H9 (cell line): ENCODE results near the gene MIS18BP1. TPM values are rescaled to one million over a fixed set of nuclear protein-coding genes. Genes with fewer than 3 reads are reported as not detected.

Source experiments
- DNase-seq: peaks from one replicate; pipeline ENCODE4 v3.0.0-alpha.2; 2017
- H2AFZ ChIP-seq: one replicate; pipeline ENCODE4 v1.6.1; 2013; ENCODE audit warnings: mild to moderate bottlenecking, low read length, control low read depth, moderate library complexity
- H2AK5ac ChIP-seq: 2 replicates; pipeline ENCODE4 v1.6.1; 2013; ENCODE audit warnings: low read length, control low read depth, mixed read lengths; ENCODE audit not compliant: insufficient read length
- H2BK120ac ChIP-seq: one replicate; pipeline ENCODE4 v1.6.1; 2013; ENCODE audit warnings: low read depth, mild to moderate bottlenecking, low read length, control low read depth, inconsistent platforms; ENCODE audit not compliant: poor library complexity, severe bottlenecking
- H2BK12ac ChIP-seq: 2 replicates; pipeline ENCODE4 v1.6.1; 2013; ENCODE audit warnings: low read length, control low read depth, mixed read lengths, low read depth; ENCODE audit not compliant: insufficient read length
- H2BK15ac ChIP-seq: 2 replicates; pipeline ENCODE4 v1.6.1; 2013; ENCODE audit warnings: low read depth, low read length, control low read depth
- H2BK20ac ChIP-seq: one replicate; pipeline ENCODE4 v1.6.1; 2013; ENCODE audit warnings: low read depth, mild to moderate bottlenecking, low read length, control low read depth, inconsistent platforms; ENCODE audit not compliant: poor library complexity, severe bottlenecking
- H2BK5ac ChIP-seq: 2 replicates; pipeline ENCODE4 v1.6.1; 2013; ENCODE audit warnings: low read length, control low read depth, mixed read lengths; ENCODE audit not compliant: insufficient read length
- H3K14ac ChIP-seq: 2 replicates; pipeline ENCODE4 v1.6.1; 2013; ENCODE audit warnings: low read length, control low read depth; ENCODE audit not compliant: insufficient read depth
- H3K18ac ChIP-seq: 2 replicates; pipeline ENCODE4 v1.6.1; 2013; ENCODE audit warnings: low read depth, mild to moderate bottlenecking, mixed read lengths, low read length, control low read depth; ENCODE audit not compliant: insufficient read length
- H3K23ac ChIP-seq: 2 replicates; pipeline ENCODE4 v1.6.1; 2013; ENCODE audit warnings: low read length, control low read depth, mixed read lengths, low read depth; ENCODE audit not compliant: insufficient read length
- H3K23me2 ChIP-seq: 2 replicates; pipeline ENCODE4 v1.6.1; 2013; ENCODE audit warnings: low read depth, mild to moderate bottlenecking, mixed read lengths, low read length, control low read depth; ENCODE audit not compliant: insufficient read length, poor library complexity, severe bottlenecking
- H3K27ac ChIP-seq: 2 replicates; pipeline ENCODE4 v1.5.1; 2013; ENCODE audit warnings: low read length, control low read depth, mixed read lengths, low read depth; ENCODE audit not compliant: insufficient read length
- H3K27me3 ChIP-seq: 2 replicates; pipeline ENCODE4 v1.6.1; 2013; ENCODE audit warnings: low read length, control low read depth, inconsistent platforms; ENCODE audit not compliant: insufficient read depth
- H3K4ac ChIP-seq: 2 replicates; pipeline ENCODE4 v1.6.1; 2013; ENCODE audit warnings: low read depth, mild to moderate bottlenecking, control low read depth, inconsistent platforms, low read length, moderate library complexity
- H3K4me1 ChIP-seq: 2 replicates; pipeline ENCODE4 v1.6.1; 2013; ENCODE audit warnings: low read length, control low read depth, inconsistent platforms; ENCODE audit not compliant: insufficient read depth
- H3K4me2 ChIP-seq: 2 replicates; pipeline ENCODE4 v1.6.1; 2013; ENCODE audit warnings: low read length, control low read depth, mixed read lengths; ENCODE audit not compliant: insufficient read length, insufficient read depth
- H3K56ac ChIP-seq: 2 replicates; pipeline ENCODE4 v1.6.1; 2013; ENCODE audit warnings: low read depth, mild to moderate bottlenecking, mixed read lengths, low read length, control low read depth; ENCODE audit not compliant: insufficient read length
- H3K79me1 ChIP-seq: 2 replicates; pipeline ENCODE4 v1.6.1; 2013; ENCODE audit warnings: low read depth, mild to moderate bottlenecking, moderate library complexity, low read length, control low read depth, inconsistent platforms; ENCODE audit not compliant: insufficient read depth, poor library complexity, severe bottlenecking
- H3K79me2 ChIP-seq: 2 replicates; pipeline ENCODE4 v1.6.1; 2013; ENCODE audit warnings: low read length, control low read depth, inconsistent platforms; ENCODE audit not compliant: insufficient read depth
- H3K9ac ChIP-seq: 2 replicates; pipeline ENCODE4 v1.6.1; 2013; ENCODE audit warnings: low read length, control low read depth, mixed read lengths; ENCODE audit not compliant: insufficient read length; ENCODE audit errors: extremely low read depth
- H3K9me3 ChIP-seq: one replicate; pipeline ENCODE4 v1.6.1; 2013; ENCODE audit warnings: low read depth, low read length, inconsistent platforms; ENCODE audit not compliant: control insufficient read depth
- H3T11ph ChIP-seq: one replicate; pipeline ENCODE4 v1.6.1; 2013; ENCODE audit warnings: mild to moderate bottlenecking, low read length, control low read depth, inconsistent platforms
- H4K20me1 ChIP-seq: one replicate; pipeline ENCODE4 v1.6.1; 2013; ENCODE audit not compliant: control insufficient read depth, insufficient read length, insufficient read depth
- H4K5ac ChIP-seq: 2 replicates; pipeline ENCODE4 v1.6.1; 2013; ENCODE audit warnings: low read depth, mild to moderate bottlenecking, mixed read lengths, low read length, control low read depth; ENCODE audit not compliant: insufficient read length
- H4K8ac ChIP-seq: replicated peaks from 2 replicates; pipeline ENCODE4 v1.6.1; 2013; ENCODE audit warnings: low read length, control low read depth, mixed read lengths, low read depth; ENCODE audit not compliant: insufficient read length
- H4K91ac ChIP-seq: 2 replicates; pipeline ENCODE4 v1.6.1; 2013; ENCODE audit warnings: low read depth, mild to moderate bottlenecking, moderate library complexity, mixed read lengths, low read length, control low read depth; ENCODE audit not compliant: insufficient read length
- H3K27ac Mint-ChIP-seq, 3 experiments: 2 replicates in 2 of 3; 3 replicates in 1 of 3; pipeline ENCODE4 v1.8.0; 2020 to 2021; ENCODE audit warnings: mixed read lengths in 3 of 3, mild to moderate bottlenecking in 1 of 3, moderate library complexity in 1 of 3
- H3K27me3 Mint-ChIP-seq: 2 replicates; pipeline ENCODE4 v1.8.0; 2021; ENCODE audit warnings: low read depth, mild to moderate bottlenecking, moderate library complexity, mixed read lengths
- H3K36me3 Mint-ChIP-seq, 3 experiments: 2 replicates in 2 of 3; 3 replicates in 1 of 3; pipeline ENCODE4 v1.8.0; 2020 to 2021; ENCODE audit warnings: low read depth in 3 of 3, mixed read lengths in 3 of 3; ENCODE audit not compliant: insufficient read depth in 1 of 3
- H3K4me1 Mint-ChIP-seq, 2 experiments: 2 replicates each; pipeline ENCODE4 v1.8.0; 2020; ENCODE audit warnings: mixed read lengths in 2 of 2
- H3K4me3 Mint-ChIP-seq, 2 experiments: 2 replicates in 1 of 2; 3 replicates in 1 of 2; pipeline ENCODE4 v1.8.0; 2020 to 2021; ENCODE audit warnings: mild to moderate bottlenecking in 2 of 2, mixed read lengths in 2 of 2, moderate library complexity in 1 of 2
- H3K9me3 Mint-ChIP-seq, 2 experiments: 2 replicates in 1 of 2; 3 replicates in 1 of 2; pipeline ENCODE4 v1.8.0; 2020; ENCODE audit warnings: mild to moderate bottlenecking in 2 of 2, mixed read lengths in 2 of 2, moderate library complexity in 1 of 2
- WGBS: extraction: QIAGEN DNeasy Blood & Tissue Kit; methylation state at CpG from one replicate; pipeline ENCODE4 v1.1.7; 2013; ENCODE audit warnings: missing lambda C conversion rate, low lambda C conversion rate, mixed read lengths; ENCODE audit not compliant: insufficient read length; ENCODE audit errors: extremely low coverage; 5-methylcytosine and 5-hydroxymethylcytosine counted together
- total RNA-seq: library from RNA; stranded (reverse); gene quantifications from 2 replicates; pipeline ENCODE4 v1.2.1, GENCODE V29; 2021
- TF ChIP-seq, protein P1 (sequence below): fragments of 200-600 bp; sonication (generic); conservative IDR thresholded peaks from 3 replicates; pipeline ENCODE4 v1.8.0; 2021; ENCODE audit warnings: antibody characterized with exemption, mild to moderate bottlenecking

Gene MIS18BP1
- total RNA-seq, 1 experiment from 2014 or later: 60.6 TPM

DNA sequence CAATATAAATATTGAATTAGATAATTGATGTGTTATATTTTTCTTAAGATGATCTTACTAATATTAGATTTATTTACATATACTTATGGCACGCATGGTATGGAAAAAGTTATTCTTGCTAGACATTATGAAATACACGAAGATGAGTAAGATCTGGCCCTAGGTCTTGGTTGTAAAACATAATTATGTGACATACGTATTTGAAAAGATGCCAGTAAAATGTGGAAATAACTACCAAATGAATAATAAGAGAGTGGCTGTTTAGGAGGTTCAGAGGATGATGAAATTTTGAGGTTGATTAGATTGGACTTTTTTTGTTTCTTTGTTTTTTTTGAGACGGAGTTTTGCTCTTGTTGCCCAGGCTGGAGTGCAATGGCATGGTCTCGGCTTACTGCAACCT, 75.9 kb downstream of the MIS18BP1 start:
- H2AFZ ChIP-seq: no peak overlapping the region
- no peak overlapping the region for H3K27ac ChIP-seq
- no peak overlapping the region for H2BK20ac ChIP-seq
- WGBS: no CpG with 5 or more reads among the region's 5 CpGs
- no peak overlapping the region for H2BK15ac ChIP-seq
- no peak for DNase-seq
- no peak overlapping the region for H2BK120ac ChIP-seq
- H3K79me1 ChIP-seq: no peaks in the 10 kb centered on the region
- H3K4ac ChIP-seq: no peak overlapping the region
- H2AK5ac ChIP-seq: no peak overlapping the region
- H3K79me2 ChIP-seq: no peaks in the 10 kb centered on the region
- H3K4me3 Mint-ChIP-seq: no peak overlapping the region
- TF ChIP-seq, protein P1, sequence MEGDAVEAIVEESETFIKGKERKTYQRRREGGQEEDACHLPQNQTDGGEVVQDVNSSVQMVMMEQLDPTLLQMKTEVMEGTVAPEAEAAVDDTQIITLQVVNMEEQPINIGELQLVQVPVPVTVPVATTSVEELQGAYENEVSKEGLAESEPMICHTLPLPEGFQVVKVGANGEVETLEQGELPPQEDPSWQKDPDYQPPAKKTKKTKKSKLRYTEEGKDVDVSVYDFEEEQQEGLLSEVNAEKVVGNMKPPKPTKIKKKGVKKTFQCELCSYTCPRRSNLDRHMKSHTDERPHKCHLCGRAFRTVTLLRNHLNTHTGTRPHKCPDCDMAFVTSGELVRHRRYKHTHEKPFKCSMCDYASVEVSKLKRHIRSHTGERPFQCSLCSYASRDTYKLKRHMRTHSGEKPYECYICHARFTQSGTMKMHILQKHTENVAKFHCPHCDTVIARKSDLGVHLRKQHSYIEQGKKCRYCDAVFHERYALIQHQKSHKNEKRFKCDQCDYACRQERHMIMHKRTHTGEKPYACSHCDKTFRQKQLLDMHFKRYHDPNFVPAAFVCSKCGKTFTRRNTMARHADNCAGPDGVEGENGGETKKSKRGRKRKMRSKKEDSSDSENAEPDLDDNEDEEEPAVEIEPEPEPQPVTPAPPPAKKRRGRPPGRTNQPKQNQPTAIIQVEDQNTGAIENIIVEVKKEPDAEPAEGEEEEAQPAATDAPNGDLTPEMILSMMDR: no peak
- no peak overlapping the region for H3K27ac Mint-ChIP-seq
- H4K20me1 ChIP-seq: no peaks in the 10 kb centered on the region
- no peak overlapping the region for H4K5ac ChIP-seq
- peaks cover 0 to 4% (median 0%) of the 10 kb centered on the region in 3 experiments; a peak in 2 of 7 replicates for H3K36me3 Mint-ChIP-seq
- H3K9ac ChIP-seq: no peak overlapping the region
- H3K27me3 Mint-ChIP-seq: no peaks in the 10 kb centered on the region
- no peaks in the 10 kb centered on the region for H3K9me3 ChIP-seq
- no peaks in the 10 kb centered on the region for H3K4me1 ChIP-seq
- H2BK12ac ChIP-seq: no peak overlapping the region
- no peak overlapping the region for H3K4me2 ChIP-seq
- H3K18ac ChIP-seq: no peak overlapping the region
- H4K91ac ChIP-seq: no peak overlapping the region
- H3K27me3 ChIP-seq: no peaks in the 10 kb centered on the region
- no peak overlapping the region for H3K56ac ChIP-seq
- no peak overlapping the region for H3K23ac ChIP-seq
- H4K8ac ChIP-seq: no peak overlapping the region
- no peak overlapping the region for H3T11ph ChIP-seq
- H3K4me1 Mint-ChIP-seq: peaks cover 3 to 10% of the 10 kb centered on the region in 2 experiments; a peak in 3 of 4 replicates
- no peak overlapping the region for H3K14ac ChIP-seq
- peaks cover 3% of the 10 kb centered on the region for H3K23me2 ChIP-seq
- no peak overlapping the region for H2BK5ac ChIP-seq
- no peaks in the 10 kb centered on the region for H3K9me3 Mint-ChIP-seq
